ENCODE measurements around the gene NLRP11. TPM values are rescaled to one million over a fixed set of nuclear protein-coding genes. Genes with fewer than 3 reads are reported as not detected.
"Not testable (repeated sequence)": the region's sequence is repeated elsewhere in the genome, so short reads cannot be mapped to it uniquely, and the experiment has no call there.

The NLRP11 gene
- total and polyA plus RNA-seq, 3 donors from 2014 or later = 2.3 to 4.3 (median 3.9) TPM

- intact Hi-C loops (cut with DNase I; ENCODE audit: low total_unique reads) = no loop called here
- no peaks in the 10 kb centered on the region for H3K4me1 ChIP-seq
- WGBS, 2 donors = 16 to 19% methylated on average over 6 to 7 of the region's 7 CpGs
- no peak overlapping the region for H3K4me3 ChIP-seq
- H3K27ac ChIP-seq = no peak overlapping the region
- no peaks in the 10 kb centered on the region for H3K27me3 ChIP-seq
- no peaks in the 10 kb centered on the region for H3K9me3 ChIP-seq
- TF ChIP-seq CTCF (IDR thresholded peaks at IDR 0.05) = peak in 1 of 3 experiments; percentile 14
- TF ChIP-seq POLR2A (IDR thresholded peaks at IDR 0.05) = no peak
- peak; percentile 61 for DNase-seq
- H3K36me3 ChIP-seq (ENCODE audit: low read depth, missing control alignments) = no peaks in the 10 kb centered on the region
These were observed 54.3 kb downstream of the NLRP11 start for GRCh38 chr19:55777528-55777927.

- H3K9me3 ChIP-seq; H3K27me3 ChIP-seq; H3K27ac ChIP-seq; H3K36me3 ChIP-seq (ENCODE audit: low read depth, missing control alignments); H3K4me3 ChIP-seq; H3K4me1 ChIP-seq; DNase-seq; intact Hi-C loops (cut with DNase I; ENCODE audit: low total_unique reads): not testable (repeated sequence)
- 62 to 86% methylated on average over 2 to 3 of the region's 3 CpGs for WGBS, 2 donors
These were observed 62.2 kb downstream of the NLRP11 start for GRCh38 chr19:55769632-55770031.

- 65 to 85% methylated on average over 6 of the region's 6 CpGs for WGBS, 2 donors
- H3K27me3 ChIP-seq; H3K9me3 ChIP-seq; H3K4me1 ChIP-seq; H3K4me3 ChIP-seq; DNase-seq; H3K27ac ChIP-seq; H3K36me3 ChIP-seq (ENCODE audit: low read depth, missing control alignments); intact Hi-C loops (cut with DNase I; ENCODE audit: low total_unique reads): not testable (repeated sequence)
These were observed 63.0 kb downstream of the NLRP11 start, which contains the start of gene RFPL4AL1 for GRCh38 chr19:55768818-55769217. Gene RFPL4AL1, plus strand, starts transcription at chr19:55769118. Its CDS starts 2,687 bp downstream, at chr19:55771805.

- WGBS, 2 donors = 47 to 56% methylated on average over 7 of the region's 7 CpGs
These were observed 65.3 kb downstream of the NLRP11 start for GRCh38 chr19:55766466-55766865.

GRCh38 chr19:55758797-55759196, 73.0 kb downstream of the NLRP11 start, which contains the start of gene RFPL4A:
Gene RFPL4A, plus strand, starts transcription at chr19:55759097. Its CDS starts 2,704 bp downstream, at chr19:55761801.
- H3K36me3 ChIP-seq (ENCODE audit: low read depth, missing control alignments); H3K9me3 ChIP-seq; intact Hi-C loops (cut with DNase I; ENCODE audit: low total_unique reads); H3K4me1 ChIP-seq; DNase-seq; H3K27me3 ChIP-seq; H3K4me3 ChIP-seq; H3K27ac ChIP-seq: not testable (repeated sequence)
- 63 to 80% methylated on average over 3 of the region's 3 CpGs for WGBS, 2 donors

More at GRCh38 chr19:55766466-55766865, 65.3 kb downstream of the NLRP11 start:
- Histone ChIP-seq H3K27ac (no peak overlapping the region), H3K27me3 (no peaks in the 10 kb centered on the region), H3K9me3 (no peaks in the 10 kb centered on the region), H3K4me3 (no peak overlapping the region), H3K36me3 (ENCODE audit: low read depth, missing control alignments) (no peaks in the 10 kb centered on the region), H3K4me1 (no peaks in the 10 kb centered on the region)
- intact Hi-C loops (cut with DNase I; ENCODE audit: low total_unique reads) = no loop called here
- DNase-seq = no peak
- TF ChIP-seq CTCF (IDR thresholded peaks at IDR 0.05) (no peak), POLR2A (IDR thresholded peaks at IDR 0.05) (no peak)

GRCh38 chr19:55756808-55757207, 75.0 kb downstream of the NLRP11 start:
- H3K36me3 ChIP-seq (ENCODE audit: low read depth, missing control alignments); H3K27ac ChIP-seq; H3K4me1 ChIP-seq; intact Hi-C loops (cut with DNase I; ENCODE audit: low total_unique reads); H3K27me3 ChIP-seq; H3K9me3 ChIP-seq; H3K4me3 ChIP-seq; DNase-seq: not testable (repeated sequence)
- 84 to 86% methylated on average over 4 of the region's 4 CpGs for WGBS, 2 donors

GRCh38 chr19:55753401-55753800, 78.4 kb downstream of the NLRP11 start:
- DNase-seq = no peak
- H3K27me3 ChIP-seq = no peaks in the 10 kb centered on the region
- no peaks in the 10 kb centered on the region for H3K4me1 ChIP-seq
- no peak overlapping the region for H3K27ac ChIP-seq
- H3K9me3 ChIP-seq = no peaks in the 10 kb centered on the region
- intact Hi-C loops (cut with DNase I; ENCODE audit: low total_unique reads) = no loop called here
- H3K36me3 ChIP-seq (ENCODE audit: low read depth, missing control alignments) = no peaks in the 10 kb centered on the region
- H3K4me3 ChIP-seq = no peak overlapping the region
- TF ChIP-seq POLR2A (IDR thresholded peaks at IDR 0.05) (no peak), CTCF (IDR thresholded peaks at IDR 0.05) (no peak)
- WGBS, 2 donors = 68 to 72% methylated on average over 3 of the region's 3 CpGs

Measured in testis (tissue), 3 donors.